Fibroblast of the conjunctiva (primary cell): Measurements from ENCODE around the gene GAREM2.
"Not testable (repeated sequence)": the region's sequence is repeated elsewhere in the genome, so short reads cannot be mapped to it uniquely, and the experiment has no call there.

Experiments used
- DNase-seq: peaks from one replicate; pipeline ENCODE4 v3.0.0-alpha.2; 2010; ENCODE audit warnings: low read depth

GAREM2 gene

GRCh38 chr2:26172871-26173775 is at the start of gene GAREM2:
GAREM2 (plus strand) TSS chr2:26173088; CDS start chr2:26173221, 133 bp downstream.
- no peak for DNase-seq

GRCh38 chr2:26123426-26123825 is 49.5 kb upstream of the GAREM2 start:
- DNase-seq: no peak

- DNase-seq: peak; percentile 12
Observed at GRCh38 chr2:26126074-26126473, 46.8 kb upstream of the GAREM2 start.

GRCh38 chr2:26128176-26128575 is 44.7 kb upstream of the GAREM2 start:
- no peak for DNase-seq

GRCh38 chr2:26130763-26131162 is 42.1 kb upstream of the GAREM2 start:
- DNase-seq: no peak

- DNase-seq: no peak
Observed at GRCh38 chr2:26136451-26136850, 36.4 kb upstream of the GAREM2 start.

- no peak for DNase-seq
Observed at GRCh38 chr2:26139269-26140183, 33.4 kb upstream of the GAREM2 start.

- DNase-seq: no peak
Observed at GRCh38 chr2:26141145-26141769, 31.6 kb upstream of the GAREM2 start.

- no peak for DNase-seq
Observed at GRCh38 chr2:26144031-26144430, 28.9 kb upstream of the GAREM2 start.

- DNase-seq: peak; percentile 43
Observed at GRCh38 chr2:26144953-26145680, 27.8 kb upstream of the GAREM2 start.

- DNase-seq: no peak
Observed at GRCh38 chr2:26148501-26148900, 24.4 kb upstream of the GAREM2 start.

- DNase-seq: no peak
Observed at GRCh38 chr2:26150243-26150642, 22.6 kb upstream of the GAREM2 start.

GRCh38 chr2:26157580-26157979 is 15.3 kb upstream of the GAREM2 start:
- no peak for DNase-seq

- DNase-seq: no peak
Observed at GRCh38 chr2:26161926-26162325, 11.0 kb upstream of the GAREM2 start.

- no peak for DNase-seq
Observed at GRCh38 chr2:26162963-26163362, 9.9 kb upstream of the GAREM2 start.

GRCh38 chr2:26164231-26164630 is 8.7 kb upstream of the GAREM2 start:
- no peak for DNase-seq

- DNase-seq: no peak
Observed at GRCh38 chr2:26164641-26165211, 8.2 kb upstream of the GAREM2 start.

- DNase-seq: no peak
Observed at GRCh38 chr2:26165403-26165802, 7.5 kb upstream of the GAREM2 start.

GRCh38 chr2:26166541-26166940 is 6.3 kb upstream of the GAREM2 start:
- not testable (repeated sequence) for DNase-seq

- DNase-seq: no peak
Observed at GRCh38 chr2:26168785-26169184, 4.1 kb upstream of the GAREM2 start.

GRCh38 chr2:26169226-26169625 is 3.7 kb upstream of the GAREM2 start:
- no peak for DNase-seq
